ENCODE measurements around the gene CEP44.

The CEP44 gene

DNA sequence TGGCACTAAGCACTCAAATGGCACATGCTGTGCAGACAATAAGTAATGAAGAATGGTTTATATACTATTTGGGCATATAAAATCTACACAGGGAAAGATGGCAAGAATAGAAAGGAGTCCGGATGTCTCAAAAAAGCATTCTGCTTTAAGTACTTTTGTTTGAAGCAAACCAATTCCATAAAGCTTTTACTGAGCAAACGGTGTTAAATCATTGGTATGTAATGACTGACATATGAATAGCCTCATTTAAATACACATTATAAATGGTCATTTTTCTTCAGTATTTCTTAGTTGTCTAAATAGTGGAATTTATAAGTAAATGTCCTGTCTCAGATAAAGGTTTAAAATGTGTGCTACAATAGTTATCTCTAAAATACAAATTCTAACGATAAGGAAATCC is 6.3 kb upstream of the CEP44 start:
- no peak for TF ChIP-seq CTCF (IDR thresholded peaks at IDR 0.05; ENCODE audit: borderline replicate concordance, insufficient read depth, low read depth, low read length)

DNA sequence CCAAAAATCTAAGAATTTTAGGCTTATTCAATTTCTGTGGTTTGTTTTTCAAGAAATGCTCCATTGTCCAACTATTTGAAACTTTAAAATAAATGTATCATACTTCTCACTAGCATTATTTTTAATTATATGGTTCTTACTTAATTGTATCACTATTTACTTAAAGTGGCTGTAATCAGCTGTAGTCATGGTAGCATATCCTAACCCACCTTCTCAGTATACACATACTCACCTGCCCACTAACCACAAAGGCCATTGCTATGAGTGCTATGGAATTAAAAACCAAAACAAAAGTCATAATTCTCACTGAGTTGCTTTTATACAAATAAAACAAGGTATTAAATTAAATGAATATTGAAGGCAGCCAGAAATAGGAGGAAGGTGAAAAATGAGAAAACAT is 5.2 kb upstream of the CEP44 start:
- TF ChIP-seq CTCF (IDR thresholded peaks at IDR 0.05; ENCODE audit: borderline replicate concordance, insufficient read depth, low read depth, low read length): no peak
- H3K4me3 ChIP-seq (ENCODE audit: low read depth, low read length): no peak overlapping the region

More for the DNA sequence above, 6.3 kb upstream of the CEP44 start:
- H3K4me3 ChIP-seq (ENCODE audit: low read depth, low read length): no peak overlapping the region

DNA sequence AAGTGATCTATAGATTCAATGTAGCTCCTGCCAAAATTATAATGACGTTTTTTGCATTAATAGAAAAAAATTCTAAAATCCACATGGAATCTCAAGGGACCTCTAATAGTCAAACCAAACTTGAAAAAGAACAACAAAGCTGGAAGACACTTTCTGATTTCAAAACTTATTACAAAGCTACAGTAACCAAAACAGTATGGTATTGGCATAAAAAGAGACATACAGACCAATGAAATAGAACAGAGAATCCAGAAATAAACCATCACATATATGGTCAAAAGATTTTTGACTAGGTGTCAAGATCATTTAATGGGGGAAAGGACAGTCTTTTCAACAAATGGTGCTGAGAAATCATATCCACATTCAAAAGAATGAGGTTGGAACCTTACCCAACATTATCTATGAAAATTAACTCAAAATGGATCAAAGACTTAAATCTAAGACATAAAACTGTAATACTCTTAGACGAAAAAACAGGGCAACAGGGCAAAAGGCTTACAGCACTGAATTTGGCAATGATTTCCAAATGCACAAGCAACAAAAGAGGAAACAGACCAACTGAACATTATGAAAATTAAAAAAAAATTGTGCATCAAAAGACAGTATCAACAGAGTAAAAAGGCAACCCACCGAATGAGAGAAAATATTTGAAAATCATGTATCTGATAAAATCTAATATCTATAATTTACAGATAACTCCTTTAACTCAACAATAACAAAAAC is 4.1 kb upstream of the CEP44 start:
- no peak for TF ChIP-seq CTCF (IDR thresholded peaks at IDR 0.05; ENCODE audit: borderline replicate concordance, insufficient read depth, low read depth, low read length)
- no peak overlapping the region for H3K4me3 ChIP-seq (ENCODE audit: low read depth, low read length)

DNA sequence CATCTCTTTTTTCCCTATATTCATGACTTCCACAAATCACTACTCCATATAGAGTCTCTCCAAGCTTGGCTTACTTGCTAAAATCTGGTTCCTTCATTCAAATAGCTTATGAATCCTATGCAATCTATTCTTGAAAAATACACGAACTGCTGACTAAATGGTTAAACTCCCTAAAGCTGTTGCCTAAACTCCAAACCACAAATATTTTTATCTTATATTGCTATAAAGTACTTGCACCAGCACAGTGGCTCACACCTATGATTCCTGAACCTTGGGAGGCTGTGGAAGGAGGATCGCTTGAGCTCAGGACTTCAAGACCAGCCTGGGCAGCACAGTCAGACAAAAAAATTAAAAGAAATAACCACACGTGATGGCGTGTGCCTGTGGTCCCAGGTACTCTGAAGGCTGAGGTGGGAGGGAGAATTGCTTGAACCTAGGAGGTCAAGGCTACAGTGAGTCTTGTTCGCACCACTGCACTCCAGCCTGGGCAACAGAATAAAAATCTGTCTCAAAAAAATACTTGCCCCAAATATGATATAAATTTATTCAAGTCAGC is 2.5 kb upstream of the CEP44 start:
- no peak overlapping the region for H3K4me3 ChIP-seq (ENCODE audit: low read depth, low read length)
- no peak for TF ChIP-seq CTCF (IDR thresholded peaks at IDR 0.05; ENCODE audit: borderline replicate concordance, insufficient read depth, low read depth, low read length)

GRCh38 chr4:174281901-174282300 is 1.8 kb upstream of the CEP44 start:
- no peak overlapping the region for H3K4me3 ChIP-seq (ENCODE audit: low read depth, low read length)
- TF ChIP-seq CTCF (IDR thresholded peaks at IDR 0.05; ENCODE audit: borderline replicate concordance, insufficient read depth, low read depth, low read length): no peak

GRCh38 chr4:174282836-174283506 is 740 bp upstream of the CEP44 start:
- TF ChIP-seq CTCF (IDR thresholded peaks at IDR 0.05; ENCODE audit: borderline replicate concordance, insufficient read depth, low read depth, low read length): no peak

DNA sequence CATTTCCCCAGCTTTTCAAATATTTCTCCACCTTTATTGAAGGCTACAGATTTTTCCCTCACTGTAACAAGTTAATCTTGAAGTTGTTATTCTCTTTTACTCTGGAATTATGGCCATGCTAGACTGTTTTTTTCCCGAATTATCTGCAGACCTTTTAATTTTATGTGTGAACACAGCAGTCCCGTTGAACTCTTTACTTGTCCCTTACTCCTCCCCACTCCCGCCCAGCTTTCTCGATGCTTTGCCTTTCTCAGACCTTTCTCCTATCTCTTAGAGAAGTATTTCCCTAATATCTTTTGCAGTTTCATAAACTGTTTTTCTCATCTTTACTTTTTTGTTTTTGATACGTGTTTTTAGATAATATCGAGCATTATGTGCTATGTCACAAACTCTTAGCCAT is 776 bp downstream of the CEP44 start:
- H3K4me3 ChIP-seq (ENCODE audit: low read depth, low read length): peak overlapping the region; percentile 86
- no peak for TF ChIP-seq CTCF (IDR thresholded peaks at IDR 0.05; ENCODE audit: borderline replicate concordance, insufficient read depth, low read depth, low read length)

More at GRCh38 chr4:174282836-174283506, 740 bp upstream of the CEP44 start:
- peak overlapping the region; percentile 86 for H3K4me3 ChIP-seq (ENCODE audit: low read depth, low read length)
